ENCODE results near the gene HIC2.
"Not testable (repeated sequence)": the region's sequence is repeated elsewhere in the genome, so short reads cannot be mapped to it uniquely, and the experiment has no call there.

DNA sequence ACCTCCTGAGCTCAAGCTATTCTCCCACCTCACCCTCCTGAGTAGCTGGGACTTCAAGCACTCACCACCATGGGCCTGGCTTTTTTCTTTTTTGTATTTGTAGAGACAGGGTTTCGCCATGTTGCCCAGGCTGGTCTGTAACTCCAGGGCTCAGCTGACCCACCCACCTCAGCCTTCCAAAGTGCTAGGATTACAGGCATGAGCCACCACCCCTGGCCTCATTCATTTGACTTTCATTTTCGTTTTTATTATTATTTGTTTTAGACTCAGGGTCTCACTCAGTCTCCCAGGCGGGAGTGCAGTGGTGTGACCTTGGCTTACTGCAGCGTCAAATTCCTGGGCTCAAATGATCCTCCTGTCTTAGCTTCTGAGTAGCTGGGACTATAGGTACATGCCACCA is 9.4 kb upstream of the HIC2 start:
- TF ChIP-seq, protein P1, sequence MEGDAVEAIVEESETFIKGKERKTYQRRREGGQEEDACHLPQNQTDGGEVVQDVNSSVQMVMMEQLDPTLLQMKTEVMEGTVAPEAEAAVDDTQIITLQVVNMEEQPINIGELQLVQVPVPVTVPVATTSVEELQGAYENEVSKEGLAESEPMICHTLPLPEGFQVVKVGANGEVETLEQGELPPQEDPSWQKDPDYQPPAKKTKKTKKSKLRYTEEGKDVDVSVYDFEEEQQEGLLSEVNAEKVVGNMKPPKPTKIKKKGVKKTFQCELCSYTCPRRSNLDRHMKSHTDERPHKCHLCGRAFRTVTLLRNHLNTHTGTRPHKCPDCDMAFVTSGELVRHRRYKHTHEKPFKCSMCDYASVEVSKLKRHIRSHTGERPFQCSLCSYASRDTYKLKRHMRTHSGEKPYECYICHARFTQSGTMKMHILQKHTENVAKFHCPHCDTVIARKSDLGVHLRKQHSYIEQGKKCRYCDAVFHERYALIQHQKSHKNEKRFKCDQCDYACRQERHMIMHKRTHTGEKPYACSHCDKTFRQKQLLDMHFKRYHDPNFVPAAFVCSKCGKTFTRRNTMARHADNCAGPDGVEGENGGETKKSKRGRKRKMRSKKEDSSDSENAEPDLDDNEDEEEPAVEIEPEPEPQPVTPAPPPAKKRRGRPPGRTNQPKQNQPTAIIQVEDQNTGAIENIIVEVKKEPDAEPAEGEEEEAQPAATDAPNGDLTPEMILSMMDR (IDR thresholded peaks at IDR 0.05; ENCODE audit: low read length), result not testable (repeated sequence)
- TF ChIP-seq EZH2phosphoT487 (IDR thresholded peaks at IDR 0.05; ENCODE audit: low read length); EZH2 (optimal IDR thresholded peaks at IDR 0.05; ENCODE audit: low read depth, low read length): not testable (repeated sequence)

Measured in MM.1S (cell line).